HepG2 (cell line): Measurements from ENCODE around the gene GNAT2. TPM values are rescaled to one million over a fixed set of nuclear protein-coding genes. Genes with fewer than 3 reads are reported as not detected.
A peak's percentile ranks its signal among the peaks of the same experiment; 100 is the strongest.

ENCODE experiments used
- ETV6 ChIP-seq: sonication (generic); formaldehyde crosslinking; conservative IDR thresholded peaks from 2 replicates; pipeline ENCODE4 v1.4.0; 2020; ENCODE audit warnings: missing genetic modification reagents
- FIP1L1 ChIP-seq: fragments of 200-400 bp; formaldehyde crosslinking; IDR thresholded peaks from 2 replicates; pipeline ENCODE4 v1.6.1; 2018; ENCODE audit warnings: low read depth, mild to moderate bottlenecking, low read length, moderate library complexity, borderline replicate concordance; ENCODE audit not compliant: insufficient read depth
- JUND ChIP-seq: sonication (generic); formaldehyde crosslinking; IDR thresholded peaks from 2 replicates; pipeline ENCODE4 v1.8.0; 2022; ENCODE audit warnings: mild to moderate bottlenecking, missing genetic modification reagents
- KDM5B ChIP-seq: sonication (generic); formaldehyde crosslinking; IDR thresholded peaks from 2 replicates; pipeline ENCODE4 v1.4.0; 2020; ENCODE audit warnings: missing genetic modification reagents, mild to moderate bottlenecking, borderline replicate concordance
- NFKB2 ChIP-seq: sonication (generic); formaldehyde crosslinking; IDR thresholded peaks from 2 replicates; pipeline ENCODE4 v1.4.0; 2020; ENCODE audit warnings: missing genetic modification reagents, borderline replicate concordance
- NR2F2 ChIP-seq: IDR thresholded peaks from 2 replicates; pipeline ENCODE4 v1.6.1; 2012; ENCODE audit warnings: low read depth, inconsistent platforms, borderline replicate concordance
- PATZ1 ChIP-seq: sonication (generic); formaldehyde crosslinking; IDR thresholded peaks from 2 replicates; pipeline ENCODE4 v1.4.0; 2020; ENCODE audit warnings: missing genetic modification reagents
- PHF20 ChIP-seq: sonication (generic); formaldehyde crosslinking; IDR thresholded peaks from 2 replicates; pipeline ENCODE4 v1.5.0; 2020; ENCODE audit warnings: mild to moderate bottlenecking, missing genetic modification reagents
- RARG ChIP-seq: sonication (generic); formaldehyde crosslinking; IDR thresholded peaks from 2 replicates; pipeline ENCODE4 v1.4.0; 2020; ENCODE audit warnings: low read depth, mild to moderate bottlenecking, missing genetic modification reagents
- RBFOX2 ChIP-seq: fragments of 200-400 bp; formaldehyde crosslinking; IDR thresholded peaks from 2 replicates; pipeline ENCODE4 v1.6.1; 2017; ENCODE audit warnings: low read depth, mild to moderate bottlenecking, low read length
- RELA ChIP-seq: sonication (generic); formaldehyde crosslinking; IDR thresholded peaks from 2 replicates; pipeline ENCODE4 v1.4.0; 2020; ENCODE audit warnings: missing genetic modification reagents
- REXO4 ChIP-seq: sonication (generic); formaldehyde crosslinking; IDR thresholded peaks from 2 replicates; pipeline ENCODE4 v1.8.0; 2022; ENCODE audit warnings: missing genetic modification reagents, mild to moderate bottlenecking, borderline replicate concordance
- TOE1 ChIP-seq: sonication (generic); formaldehyde crosslinking; IDR thresholded peaks from 2 replicates; pipeline ENCODE4 v1.4.0; 2020; ENCODE audit warnings: mild to moderate bottlenecking, missing genetic modification reagents
- U2AF1 ChIP-seq: fragments of 200-400 bp; formaldehyde crosslinking; optimal IDR thresholded peaks from 2 replicates; pipeline ENCODE3; 2017; ENCODE audit warnings: mild to moderate bottlenecking, low read depth, low read length
- ZFY ChIP-seq: sonication (generic); formaldehyde crosslinking; IDR thresholded peaks from 2 replicates; pipeline ENCODE4 v1.4.0; 2020; ENCODE audit warnings: missing genetic modification reagents
- ZNF142 ChIP-seq: sonication (generic); formaldehyde crosslinking; IDR thresholded peaks from 2 replicates; pipeline ENCODE4 v1.4.0; 2020; ENCODE audit warnings: missing genetic modification reagents
- ZNF343 ChIP-seq: sonication (generic); formaldehyde crosslinking; IDR thresholded peaks from 2 replicates; pipeline ENCODE4 v1.4.0; 2020; ENCODE audit warnings: mild to moderate bottlenecking, missing genetic modification reagents
- ZNF530 ChIP-seq: sonication (generic); formaldehyde crosslinking; IDR thresholded peaks from 2 replicates; pipeline ENCODE4 v1.5.0; 2020; ENCODE audit warnings: low read depth, mild to moderate bottlenecking, missing genetic modification reagents
- ZNF546 ChIP-seq: sonication (generic); formaldehyde crosslinking; conservative IDR thresholded peaks from 2 replicates; pipeline ENCODE4 v1.8.1; 2023; ENCODE audit warnings: mild to moderate bottlenecking, missing genetic modification reagents
- ZNF766 ChIP-seq: sonication (generic); formaldehyde crosslinking; IDR thresholded peaks from 2 replicates; pipeline ENCODE4 v1.5.0; 2020; ENCODE audit warnings: missing genetic modification reagents, borderline replicate concordance
- polyA plus RNA-seq, 8 experiments: library from polyadenylated mRNA; depleted of rRNA in 3 of 8; stranded (reverse) in 7 of 8; unstranded in 1 of 8; fragments of >200 nt; fragmentation: Illumina TruSeq in 4 of 8; extraction: Trizol in 4 of 8; gene quantifications; 2 replicates each; pipeline versions ENCODE4 v1.2.1 to v1.2.3, GENCODE V29; 2011 to 2016; ENCODE audit warnings: low read depth in 4 of 8, missing spikeins in 1 of 8, mixed read lengths in 1 of 8; ENCODE audit not compliant: insufficient read depth in 1 of 8
- total RNA-seq, 5 experiments: library from RNA; depleted of rRNA; stranded (reverse); fragments of >200 nt; fragmentation: Illumina TruSeq; extraction: Trizol; gene quantifications; 2 replicates each; pipeline ENCODE4 v1.2.3, GENCODE V29; 2016; ENCODE audit warnings: low read depth in 1 of 5
- TF ChIP-seq, protein P1 (sequence below): sonication (generic); formaldehyde crosslinking; IDR thresholded peaks from 2 replicates; pipeline ENCODE4 v1.5.0; 2020; ENCODE audit warnings: missing genetic modification reagents

The GNAT2 gene
- total and polyA plus RNA-seq, 2 of the 13 experiments (the other 11 are each of a cell fraction or from before 2014, with no cell fraction given), result 0.08 to 0.20 TPM

- TF ChIP-seq PATZ1 (CRISPR knock-in tag), result peak; percentile 20; the same call in 1 of the 2 replicates
- peak; percentile 79 for TF ChIP-seq ZFY (CRISPR knock-in tag)
- TF ChIP-seq KDM5B, result peak; percentile 71; the same call in 1 of the 2 replicates
- TF ChIP-seq PHF20, result peak; percentile 63
- 0 out of 2 replicates have a peak, but pooled peaks have one; percentile 8 for TF ChIP-seq ZNF343 (CRISPR knock-in tag)
- no peak for TF ChIP-seq RARG (CRISPR knock-in tag)
- no peak for TF ChIP-seq JUND (CRISPR knock-in tag)
- TF ChIP-seq ZNF546, result no peak
- TF ChIP-seq RELA, result no peak
- no peak for TF ChIP-seq TOE1
- no peak for TF ChIP-seq NR2F2
- peak; percentile 49 for TF ChIP-seq U2AF1
- 0 out of 2 replicates have a peak, but pooled peaks have one; percentile 70 for TF ChIP-seq ZNF766
- TF ChIP-seq RBFOX2, result peak; percentile 76; the same call in 1 of the 2 replicates
- TF ChIP-seq, protein P1, sequence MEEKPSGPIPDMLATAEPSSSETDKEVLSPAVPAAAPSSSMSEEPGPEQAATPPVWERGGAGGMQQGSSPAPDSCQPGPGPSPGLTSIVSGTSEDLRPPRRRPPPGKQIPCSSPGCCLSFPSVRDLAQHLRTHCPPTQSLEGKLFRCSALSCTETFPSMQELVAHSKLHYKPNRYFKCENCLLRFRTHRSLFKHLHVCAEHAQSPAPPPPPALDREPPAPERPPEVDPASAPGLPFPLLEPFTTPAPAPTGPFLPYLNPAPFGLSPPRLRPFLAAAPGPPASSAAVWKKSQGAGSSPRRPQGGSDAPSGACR (CRISPR knock-in tag), result 0 out of 2 replicates have a peak, but pooled peaks have one; percentile 19
- TF ChIP-seq ZNF142, result peak; percentile 56; the same call in 1 of the 2 replicates
- no peak for TF ChIP-seq ETV6 (CRISPR knock-in tag)
- TF ChIP-seq ZNF530, result no peak
- TF ChIP-seq FIP1L1, result no peak
- peak; percentile 71; the same call in 1 of the 2 replicates for TF ChIP-seq NFKB2
- TF ChIP-seq REXO4 (CRISPR knock-in tag), result no peak
These were observed at the start of gene GNAT2, which contains the start of gene AMPD2 (continued) for GRCh38 chr1:109619576-109620400.
